Small intestine (tissue), 16 donors: Measurements from ENCODE around the gene TAGLN3. TPM values are rescaled to one million over a fixed set of nuclear protein-coding genes. Genes with fewer than 3 reads are reported as not detected.

Experiments
- DNase-seq, 2 donors: peaks; one replicate each; pipeline versions ENCODE4 v3.0.0 to v3.0.0-alpha.2; 2013
- FAIRE-seq: peaks from 2 replicates; lab custom pipeline; 2012; peaks lifted over from hg19 to GRCh38; lab: Jason Lieb, UNC
- H3K27ac ChIP-seq, 3 donors: one replicate each; pipeline ENCODE4 v1.5.1; 2013; ENCODE audit warnings: low read length in 2 of 3, mild to moderate bottlenecking in 2 of 3, control low read depth in 1 of 3, inconsistent platforms in 1 of 3, low read depth in 1 of 3, moderate library complexity in 1 of 3
- H3K27me3 ChIP-seq, 3 donors: one replicate each; pipeline ENCODE4 v1.6.1; 2013; ENCODE audit warnings: low read length in 3 of 3, inconsistent platforms in 1 of 3; ENCODE audit not compliant: control insufficient read depth in 3 of 3, insufficient read depth in 3 of 3
- H3K36me3 ChIP-seq, 3 donors: one replicate each; pipeline ENCODE4 v1.6.1; 2013; ENCODE audit warnings: low read length in 3 of 3, inconsistent platforms in 1 of 3, low read depth in 1 of 3, mild to moderate bottlenecking in 1 of 3, moderate library complexity in 1 of 3; ENCODE audit not compliant: control insufficient read depth in 3 of 3, insufficient read depth in 2 of 3
- H3K4me1 ChIP-seq, 3 donors: one replicate each; pipeline ENCODE4 v1.6.1; 2013; ENCODE audit warnings: low read length in 2 of 3, inconsistent platforms in 1 of 3, low read depth in 1 of 3, mild to moderate bottlenecking in 1 of 3, moderate library complexity in 1 of 3; ENCODE audit not compliant: control insufficient read depth in 3 of 3, insufficient read depth in 2 of 3
- H3K4me3 ChIP-seq, 3 donors: one replicate each; pipeline ENCODE4 v1.5.1; 2013; ENCODE audit warnings: low read length in 3 of 3, control low read depth in 1 of 3, inconsistent platforms in 1 of 3, low read depth in 1 of 3, mild to moderate bottlenecking in 1 of 3, moderate library complexity in 1 of 3
- H3K9me3 ChIP-seq, 2 donors: one replicate each; pipeline ENCODE4 v1.6.1; 2013; ENCODE audit warnings: low read depth in 1 of 2, low read length in 1 of 2; ENCODE audit not compliant: control insufficient read depth in 2 of 2, insufficient read depth in 1 of 2
- WGBS, 3 donors: extraction: QIAGEN DNeasy Blood & Tissue Kit; methylation state at CpG; one replicate each; pipeline ENCODE4 v1.1.7; 2013; 5-methylcytosine and 5-hydroxymethylcytosine counted together
- long read RNA-seq, 10 donors: transcript quantifications; one replicate each; lab custom pipeline, GENCODE V29; 2026
- polyA plus RNA-seq, 4 donors: library from polyadenylated mRNA; stranded (reverse) in 3 of 4; unstranded in 1 of 4; fragments of 200-250 nt in 3 of 4; fragments of 120-200 nt in 1 of 4; gene quantifications; one replicate each; pipeline versions ENCODE4 v1.2.1 to v1.2.3, GENCODE V29; 2013
- donor health status: healthy with polysubstance abuse.
- donor health status: control.
- donor health status: control.
- donor health status: Bipolar disorder and iron deficiency.
- donor health status: healthy.

The TAGLN3 gene
- polyA plus RNA-seq, result 1 to 10 TPM in 2 of 4 donors, not detected in 2; 1.4 to 2.7 TPM
- long read RNA-seq, donor 1, result 0 reads
- long read RNA-seq, donor 2, partial matches to known transcripts, result 0 of 1 reads
- long read RNA-seq, donor 2, other reads (novel, unspliced or antisense), result 0 of 1 reads
- long read RNA-seq, donor 3, transcript TAGLN3-203 (4 exons, 1,164 nt), result major isoform, 6 of 10 reads
- long read RNA-seq, donor 3, partial matches to known transcripts, result 0 of 10 reads
- long read RNA-seq, donor 3, other reads (novel, unspliced or antisense), result 0 of 10 reads
- long read RNA-seq, donor 4, result 0 reads
- long read RNA-seq, donor 5, partial matches to known transcripts, result 0 of 1 reads
- long read RNA-seq, donor 5, other reads (novel, unspliced or antisense), result 0 of 1 reads
- long read RNA-seq, donor 6, transcript TAGLN3-203 (4 exons, 1,164 nt), result major isoform, 9 of 11 reads
- long read RNA-seq, donor 6, partial matches to known transcripts, result 0 of 11 reads
- long read RNA-seq, donor 6, other reads (novel, unspliced or antisense), result 0 of 11 reads
- long read RNA-seq, donor 7, result 0 reads
- long read RNA-seq, donor 8, partial matches to known transcripts, result 0 of 1 reads
- long read RNA-seq, donor 8, other reads (novel, unspliced or antisense), result 0 of 1 reads
- long read RNA-seq, donor 9, partial matches to known transcripts, result 0 of 6 reads
- long read RNA-seq, donor 9, other reads (novel, unspliced or antisense), result 0 of 6 reads
- long read RNA-seq, donor 10, transcript TAGLN3-203 (4 exons, 1,164 nt), result major isoform, 14 of 52 reads
- long read RNA-seq, donor 10, partial matches to known transcripts, result 34 of 52 reads
- long read RNA-seq, donor 10, other reads (novel, unspliced or antisense), result 0 of 52 reads

GRCh38 chr3:111998636-111999483, at the start of gene TAGLN3:
TSS of gene TAGLN3 (plus strand) at chr3:111998922. CDS start at chr3:111999423, 501 bp downstream.
- DNase-seq (peak; percentile 50 to 52), FAIRE-seq (no peak)
- Histone ChIP-seq H3K4me1 (peaks cover 0 to 17% (median 5%) of the 10 kb centered on the region in 3 donors), H3K9me3 (no peaks in the 10 kb centered on the region), H3K27me3 (peaks cover 0 to 25% (median 0%) of the 10 kb centered on the region in 3 donors), H3K36me3 (no peaks in the 10 kb centered on the region), H3K4me3 (peak within 1 kb of the TSS in 2 of 3 donors; percentile 36 to 42), H3K27ac (no peak within 1 kb of the TSS)
- 6 to 12% (median 6%) methylated on average over 30 of the region's 30 CpGs for WGBS, 3 donors

DNA sequence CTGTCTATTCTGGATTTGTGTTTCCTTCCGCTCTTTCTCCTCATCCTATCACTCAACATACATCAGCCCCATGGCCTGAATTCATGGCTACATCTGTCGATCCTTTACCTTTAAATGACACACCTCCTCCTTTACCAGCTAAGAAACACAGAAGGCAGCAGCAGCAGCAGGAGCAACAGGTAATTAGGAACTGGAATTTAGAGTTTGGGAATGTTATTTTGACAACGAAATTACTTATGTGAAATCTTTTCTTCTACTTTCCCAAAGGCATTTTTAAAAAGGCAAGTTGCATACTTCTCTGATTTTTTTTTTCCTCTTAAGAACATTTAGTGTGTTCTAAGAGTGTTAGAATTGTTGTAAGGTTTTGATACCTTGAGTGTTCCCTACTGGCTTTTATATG, 49.0 kb upstream of the TAGLN3 start:
- Histone ChIP-seq H3K27ac (no peak overlapping the region), H3K4me3 (no peak overlapping the region), H3K27me3 (no peaks in the 10 kb centered on the region), H3K4me1 (no peaks in the 10 kb centered on the region), H3K9me3 (no peaks in the 10 kb centered on the region), H3K36me3 (peaks cover 0 to 10% (median 0%) of the 10 kb centered on the region in 3 donors)
- DNase-seq (no peak), FAIRE-seq (no peak)
- 80 to 87% (median 87%) methylated on average over 3 of the region's 3 CpGs for WGBS, 3 donors

GRCh38 chr3:111951032-111951431, 47.7 kb upstream of the TAGLN3 start:
- FAIRE-seq, result no peak
- Histone ChIP-seq H3K27me3 (no peaks in the 10 kb centered on the region), H3K27ac (no peak overlapping the region), H3K4me1 (no peaks in the 10 kb centered on the region), H3K4me3 (no peak overlapping the region), H3K36me3 (peaks cover 0 to 10% (median 0%) of the 10 kb centered on the region in 3 donors), H3K9me3 (no peaks in the 10 kb centered on the region)
- WGBS, 3 donors, result 87 to 96% (median 95%) methylated on average over 2 of the region's 2 CpGs
- no peak for DNase-seq

DNA sequence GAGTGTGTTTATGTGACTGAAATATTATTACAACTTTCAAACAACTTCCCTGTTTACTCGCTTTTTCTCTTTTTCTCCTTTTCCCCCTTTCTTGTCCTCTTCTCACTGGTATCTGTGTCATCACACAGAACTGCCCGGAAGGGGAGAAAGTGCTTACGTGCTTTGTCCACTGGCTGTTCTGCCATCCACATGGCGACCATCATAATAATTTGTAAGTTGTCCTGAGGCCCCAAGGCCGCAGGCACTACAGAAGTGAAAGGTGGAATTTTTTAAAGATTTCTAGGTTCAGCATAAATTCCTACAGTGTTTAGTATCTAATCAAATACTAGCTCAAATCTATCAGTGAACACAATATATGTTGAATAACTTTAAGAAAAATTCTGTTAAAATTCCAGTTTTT, 46.6 kb upstream of the TAGLN3 start:
- no peak overlapping the region for H3K4me3 ChIP-seq
- no peak for DNase-seq
- no peak for FAIRE-seq
- H3K36me3 ChIP-seq, result peaks cover 0 to 10% (median 0%) of the 10 kb centered on the region in 3 donors
- WGBS, 3 donors, result 92 to 96% (median 93%) methylated on average over 5 of the region's 5 CpGs
- H3K9me3 ChIP-seq, result no peaks in the 10 kb centered on the region
- no peaks in the 10 kb centered on the region for H3K4me1 ChIP-seq
- H3K27ac ChIP-seq, result no peak overlapping the region
- no peaks in the 10 kb centered on the region for H3K27me3 ChIP-seq

- Histone ChIP-seq H3K36me3 (peaks cover 0 to 10% (median 0%) of the 10 kb centered on the region in 3 donors), H3K27me3 (no peaks in the 10 kb centered on the region), H3K27ac (no peak overlapping the region), H3K4me3 (no peak overlapping the region), H3K9me3 (no peaks in the 10 kb centered on the region), H3K4me1 (no peaks in the 10 kb centered on the region)
- FAIRE-seq (no peak), DNase-seq (no peak)
- 88 to 92% (median 91%) methylated on average over 6 of the region's 6 CpGs for WGBS, 3 donors
These were observed 45.8 kb upstream of the TAGLN3 start for GRCh38 chr3:111952866-111953450.

DNA sequence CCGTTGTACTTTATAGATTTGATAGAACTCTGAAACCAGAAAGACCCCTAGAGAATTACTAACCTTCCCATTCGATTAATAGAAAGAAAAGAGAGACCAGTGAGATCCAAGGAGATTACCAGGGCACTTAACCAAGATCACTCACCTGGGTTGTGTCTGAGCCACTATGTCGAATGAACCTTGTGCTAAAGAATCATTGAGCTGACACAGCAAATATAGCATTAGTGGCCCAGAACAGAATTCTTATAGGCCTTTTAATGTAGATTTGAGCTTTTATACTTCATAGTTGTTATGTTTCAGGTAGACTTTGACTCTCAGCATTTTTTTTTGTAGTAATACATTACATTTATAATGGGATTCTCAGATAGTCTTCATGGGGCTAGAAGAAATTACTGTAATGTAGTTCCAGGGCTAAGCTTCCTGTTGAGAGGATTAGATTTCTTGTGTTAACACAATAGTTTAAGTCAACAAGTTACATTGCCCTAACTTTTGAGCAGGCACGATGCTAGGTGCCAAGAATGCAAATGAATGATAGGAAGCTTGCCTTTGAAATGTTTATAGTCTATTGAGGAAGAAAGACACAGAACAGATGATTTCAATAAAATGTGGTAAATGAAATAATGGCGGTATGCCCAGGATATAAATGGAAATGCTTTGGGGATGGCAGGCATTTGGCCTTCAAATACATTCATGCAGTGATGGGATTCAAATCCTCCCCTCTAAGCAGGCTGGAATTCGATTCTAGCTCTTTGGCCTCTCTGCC, 44.3 kb upstream of the TAGLN3 start:
- Histone ChIP-seq H3K27ac (no peak overlapping the region), H3K27me3 (no peaks in the 10 kb centered on the region), H3K4me3 (no peak overlapping the region), H3K4me1 (no peaks in the 10 kb centered on the region), H3K9me3 (no peaks in the 10 kb centered on the region), H3K36me3 (peaks cover 0 to 8% (median 0%) of the 10 kb centered on the region in 3 donors)
- FAIRE-seq, result no peak
- WGBS, 3 donors, result 67 to 78% (median 76%) methylated on average over 6 of the region's 6 CpGs
- DNase-seq, result no peak

DNA sequence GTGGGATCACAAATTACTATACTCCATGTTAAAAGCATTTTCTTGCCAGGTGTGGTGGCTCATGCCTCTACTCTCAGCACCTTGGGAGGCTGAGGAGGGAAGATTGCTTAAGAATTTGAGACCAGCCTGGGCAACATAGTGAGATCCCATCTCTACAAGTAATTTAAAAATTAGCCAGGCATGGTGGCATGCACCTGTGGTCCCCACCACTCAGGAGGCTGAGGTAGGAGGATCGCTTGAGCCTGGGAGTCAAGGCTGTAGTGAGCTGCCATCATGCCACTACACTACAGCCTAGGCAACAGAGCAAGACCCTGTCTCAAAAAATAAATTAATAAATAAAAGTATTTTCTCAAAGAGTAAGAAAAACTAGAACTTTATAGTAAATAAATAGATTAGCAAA, 42.8 kb upstream of the TAGLN3 start:
- no peaks in the 10 kb centered on the region for H3K4me1 ChIP-seq
- H3K9me3 ChIP-seq, result no peaks in the 10 kb centered on the region
- FAIRE-seq (no peak), DNase-seq (no peak)
- H3K27me3 ChIP-seq, result no peaks in the 10 kb centered on the region
- 100% methylated on average over 1 of the region's 1 CpG for WGBS, 3 donors
- H3K36me3 ChIP-seq, result peaks cover 0 to 8% (median 0%) of the 10 kb centered on the region in 3 donors
- no peak overlapping the region for H3K27ac ChIP-seq
- no peak overlapping the region for H3K4me3 ChIP-seq
